Thyroid gland (tissue), 4 donors: ENCODE measurements around the gene EMID1.

Source experiments
- POLR2A ChIP-seq, 2 donors: fragments of 450-650 bp; IDR thresholded peaks; one replicate each; pipeline ENCODE4 v1.6.1; 2017; ENCODE audit warnings: antibody characterized with exemption in 2 of 2, mild to moderate bottlenecking in 2 of 2, moderate library complexity in 1 of 2
- TF ChIP-seq, protein P1 (sequence below), 6 experiments: fragments of 200-600 bp in 3 of 6; fragments of 450-650 bp in 3 of 6; sonication (generic) in 3 of 6; IDR thresholded peaks; one replicate each; pipeline ENCODE4 v1.5.1; 2016 to 2019; ENCODE audit warnings: antibody characterized with exemption in 6 of 6, mild to moderate bottlenecking in 2 of 6, inconsistent platforms in 1 of 6, moderate library complexity in 1 of 6

DNA sequence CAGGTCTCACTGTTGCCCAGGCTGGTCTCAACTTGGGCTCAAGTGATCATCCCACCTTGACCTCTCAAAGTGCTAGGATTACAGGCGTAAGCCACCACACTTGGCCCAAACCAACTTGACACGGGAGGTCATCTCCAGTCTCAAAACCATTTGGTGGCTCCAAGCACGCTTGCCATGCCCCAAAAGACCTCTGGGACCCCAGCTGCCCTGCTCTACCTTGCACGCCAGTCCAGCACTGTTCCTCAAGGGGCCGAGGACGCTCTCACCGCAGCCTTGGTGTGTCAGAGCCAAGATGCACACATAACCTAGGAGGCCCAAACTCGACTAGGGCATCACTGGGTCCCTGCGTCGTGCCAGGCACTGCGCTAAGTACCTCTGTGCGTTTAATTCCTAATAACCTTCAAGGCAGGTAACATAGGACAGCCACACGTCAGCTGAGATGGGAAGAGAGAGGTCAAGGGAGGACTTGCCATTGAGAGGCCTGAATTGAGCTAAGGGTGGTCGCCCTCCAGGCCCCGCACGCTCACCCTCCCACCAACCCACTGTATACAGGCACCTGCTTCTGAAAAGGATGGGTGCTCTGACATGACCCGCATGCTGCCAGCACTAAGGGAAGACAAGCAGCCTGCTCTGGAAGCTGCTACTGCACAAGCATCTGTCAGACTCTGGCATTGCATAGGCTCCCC, 96.2 kb downstream of the EMID1 start:
- TF ChIP-seq, protein P1, sequence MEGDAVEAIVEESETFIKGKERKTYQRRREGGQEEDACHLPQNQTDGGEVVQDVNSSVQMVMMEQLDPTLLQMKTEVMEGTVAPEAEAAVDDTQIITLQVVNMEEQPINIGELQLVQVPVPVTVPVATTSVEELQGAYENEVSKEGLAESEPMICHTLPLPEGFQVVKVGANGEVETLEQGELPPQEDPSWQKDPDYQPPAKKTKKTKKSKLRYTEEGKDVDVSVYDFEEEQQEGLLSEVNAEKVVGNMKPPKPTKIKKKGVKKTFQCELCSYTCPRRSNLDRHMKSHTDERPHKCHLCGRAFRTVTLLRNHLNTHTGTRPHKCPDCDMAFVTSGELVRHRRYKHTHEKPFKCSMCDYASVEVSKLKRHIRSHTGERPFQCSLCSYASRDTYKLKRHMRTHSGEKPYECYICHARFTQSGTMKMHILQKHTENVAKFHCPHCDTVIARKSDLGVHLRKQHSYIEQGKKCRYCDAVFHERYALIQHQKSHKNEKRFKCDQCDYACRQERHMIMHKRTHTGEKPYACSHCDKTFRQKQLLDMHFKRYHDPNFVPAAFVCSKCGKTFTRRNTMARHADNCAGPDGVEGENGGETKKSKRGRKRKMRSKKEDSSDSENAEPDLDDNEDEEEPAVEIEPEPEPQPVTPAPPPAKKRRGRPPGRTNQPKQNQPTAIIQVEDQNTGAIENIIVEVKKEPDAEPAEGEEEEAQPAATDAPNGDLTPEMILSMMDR (IDR thresholded peaks at IDR 0.05): no peak
- TF ChIP-seq POLR2A (IDR thresholded peaks at IDR 0.05): no peak
